Chondrocyte (in vitro differentiated cells): ENCODE data around the gene FAM240A. TPM values are rescaled to one million over a fixed set of nuclear protein-coding genes. Genes with fewer than 3 reads are reported as not detected.
"Not testable (repeated sequence)": the region's sequence is repeated elsewhere in the genome, so short reads cannot be mapped to it uniquely, and the experiment has no call there.

Experiments used
- DNase-seq: peaks from one replicate; pipeline ENCODE4 v3.0.0; 2021; ENCODE audit warnings: mixed read lengths, low spot score
- H3K27ac Mint-ChIP-seq: one replicate; pipeline ENCODE4 v1.8.0; 2021; ENCODE audit warnings: mild to moderate bottlenecking, moderate library complexity, mixed read lengths; ENCODE audit not compliant: unreplicated experiment
- H3K27me3 Mint-ChIP-seq: 2 replicates; pipeline ENCODE4 v1.8.0; 2021; ENCODE audit warnings: low read depth, mixed read lengths
- H3K36me3 Mint-ChIP-seq: 2 replicates; pipeline ENCODE4 v1.8.0; 2021; ENCODE audit warnings: low read depth, mixed read lengths
- H3K4me1 Mint-ChIP-seq: 2 replicates; pipeline ENCODE4 v1.8.0; 2021; ENCODE audit warnings: low read depth, mild to moderate bottlenecking, mixed read lengths
- H3K4me3 Mint-ChIP-seq: one replicate; pipeline ENCODE4 v1.8.0; 2021; ENCODE audit warnings: mild to moderate bottlenecking, moderate library complexity, mixed read lengths; ENCODE audit not compliant: unreplicated experiment
- H3K9me3 Mint-ChIP-seq: 2 replicates; pipeline ENCODE4 v1.8.0; 2021; ENCODE audit warnings: low read depth, mixed read lengths
- CTCF ChIP-seq: fragments of 200-600 bp; sonication (generic); IDR thresholded peaks from 2 replicates; pipeline ENCODE4 v1.5.0; 2021; ENCODE audit warnings: antibody characterized with exemption, mild to moderate bottlenecking, moderate library complexity
- total RNA-seq: library from RNA; stranded (reverse); gene quantifications from 3 replicates; pipeline ENCODE4 v1.2.1, GENCODE V29; 2021

The FAM240A gene
- total RNA-seq, 1 donor from 2014 or later, result not detected

- Mint-ChIP-seq H3K4me3 (no peak overlapping the region), H3K27me3 (peaks cover 62% of the 10 kb centered on the region), H3K36me3 (peaks cover 3% of the 10 kb centered on the region), H3K4me1 (peaks cover 2% of the 10 kb centered on the region), H3K27ac (no peak overlapping the region), H3K9me3 (no peaks in the 10 kb centered on the region)
- no peak for TF ChIP-seq CTCF
- DNase-seq, result no peak
Measured at GRCh38 chr3:46576386-46576785, 35.9 kb upstream of the FAM240A start.

- peaks cover 3% of the 10 kb centered on the region for H3K36me3 Mint-ChIP-seq
- H3K27me3 Mint-ChIP-seq, result peaks cover 66% of the 10 kb centered on the region
- no peak for DNase-seq
- H3K4me1 Mint-ChIP-seq, result peaks cover 2% of the 10 kb centered on the region
- no peak overlapping the region for H3K27ac Mint-ChIP-seq
- H3K4me3 Mint-ChIP-seq, result no peak overlapping the region
- no peak for TF ChIP-seq CTCF
- no peaks in the 10 kb centered on the region for H3K9me3 Mint-ChIP-seq
Measured at GRCh38 chr3:46576879-46577278, 35.4 kb upstream of the FAM240A start.

DNA sequence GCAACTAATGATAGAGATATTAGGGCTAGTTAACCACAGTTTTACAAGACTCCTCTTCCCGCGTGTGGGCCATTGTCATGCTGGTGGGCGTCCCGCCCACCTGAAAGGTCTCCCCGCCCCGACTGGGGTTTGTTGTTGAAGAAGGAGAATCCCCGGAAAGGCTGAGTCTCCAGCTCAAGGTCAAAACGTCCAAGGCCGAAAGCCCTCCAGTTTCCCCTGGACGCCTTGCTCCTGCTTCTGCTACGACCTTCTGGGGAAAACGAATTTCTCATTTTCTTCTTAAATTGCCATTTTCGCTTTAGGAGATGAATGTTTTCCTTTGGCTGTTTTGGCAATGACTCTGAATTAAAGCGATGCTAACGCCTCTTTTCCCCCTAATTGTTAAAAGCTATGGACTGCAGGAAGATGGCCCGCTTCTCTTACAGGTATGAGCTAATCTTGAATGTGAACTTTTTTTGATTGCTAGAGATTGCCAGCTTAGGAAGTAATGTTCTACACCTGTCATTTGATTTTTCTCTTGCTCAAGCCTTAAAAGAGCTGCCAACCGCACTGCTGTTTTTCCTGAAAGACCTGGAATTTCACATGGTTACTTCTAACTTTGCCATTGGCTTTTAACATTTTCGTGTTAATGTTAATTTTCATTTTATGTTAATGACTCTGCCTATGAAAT, 34.6 kb upstream of the FAM240A start:
- H3K27ac Mint-ChIP-seq, H3K4me1 Mint-ChIP-seq, H3K9me3 Mint-ChIP-seq, H3K36me3 Mint-ChIP-seq, H3K4me3 Mint-ChIP-seq, DNase-seq: not testable (repeated sequence)
- H3K27me3 Mint-ChIP-seq, result peaks cover 72% of the 10 kb centered on the region

DNA sequence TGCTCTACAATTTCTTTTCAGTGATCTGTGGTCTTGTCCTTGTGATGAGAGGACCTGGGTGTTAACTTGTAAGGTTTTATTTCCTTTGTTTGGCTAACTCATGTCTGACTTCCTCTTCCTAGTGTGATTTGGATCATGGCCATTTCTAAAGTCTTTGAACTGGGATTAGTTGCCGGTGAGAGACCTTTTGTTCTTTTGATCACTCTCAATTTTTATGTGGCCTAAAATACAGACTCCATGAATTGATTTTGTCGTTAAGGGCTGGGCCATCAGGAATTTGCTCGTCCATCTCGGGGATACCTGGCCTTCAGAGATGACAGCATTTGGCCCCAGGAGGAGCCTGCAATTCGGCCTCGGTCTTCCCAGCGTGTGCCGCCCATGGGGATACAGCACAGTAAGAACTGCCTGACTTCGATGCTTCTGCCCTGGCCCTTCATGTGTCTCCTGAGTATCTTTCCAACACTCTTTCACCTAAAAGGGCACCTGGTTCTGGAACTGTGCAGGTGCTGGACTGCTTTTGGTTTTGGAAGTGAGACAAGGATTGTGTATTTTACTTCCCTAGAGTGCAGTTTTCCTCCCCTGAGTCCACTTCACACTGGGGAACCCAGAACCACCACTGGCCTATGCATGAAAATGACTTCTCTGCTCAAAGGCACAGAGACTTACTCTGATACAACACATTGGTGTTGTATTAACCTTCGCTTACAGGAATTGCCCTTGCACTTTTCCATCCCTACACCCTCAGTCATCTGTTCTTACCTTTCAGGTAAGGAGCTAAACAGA, 33.2 kb upstream of the FAM240A start:
- H3K36me3 Mint-ChIP-seq, result peaks cover 3% of the 10 kb centered on the region
- H3K27me3 Mint-ChIP-seq, result peaks cover 63% of the 10 kb centered on the region
- no peaks in the 10 kb centered on the region for H3K9me3 Mint-ChIP-seq
- H3K4me1 Mint-ChIP-seq, result peaks cover 2% of the 10 kb centered on the region
- no peak for TF ChIP-seq CTCF
- no peak overlapping the region for H3K27ac Mint-ChIP-seq
- no peak for DNase-seq
- no peak overlapping the region for H3K4me3 Mint-ChIP-seq

DNA sequence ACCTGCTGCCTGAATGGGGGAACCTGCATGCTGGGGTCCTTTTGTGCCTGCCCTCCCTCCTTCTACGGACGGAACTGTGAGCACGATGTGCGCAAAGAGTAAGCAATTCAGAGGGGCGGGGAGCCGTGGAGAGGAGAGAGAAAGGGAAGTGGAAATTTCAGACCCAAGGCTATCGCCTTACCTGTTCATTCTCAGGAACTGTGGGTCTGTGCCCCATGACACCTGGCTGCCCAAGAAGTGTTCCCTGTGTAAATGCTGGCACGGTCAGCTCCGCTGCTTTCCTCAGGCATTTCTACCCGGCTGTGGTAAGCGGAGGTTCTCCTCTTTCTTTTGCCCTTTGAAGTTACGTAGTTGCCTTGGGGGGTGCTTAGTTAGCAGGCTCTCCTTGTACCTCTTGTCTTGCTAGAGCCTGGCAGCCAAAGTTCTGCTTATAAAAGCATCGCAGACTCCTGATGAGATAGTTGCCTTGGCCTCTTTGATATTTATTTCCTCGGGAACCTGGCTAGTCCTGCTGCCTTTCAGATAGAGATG, 32.5 kb upstream of the FAM240A start:
- H3K27ac Mint-ChIP-seq, result no peak overlapping the region

More for the DNA sequence above, 32.5 kb upstream of the FAM240A start:
- Mint-ChIP-seq H3K36me3 (peaks cover 3% of the 10 kb centered on the region), H3K4me1 (peaks cover 2% of the 10 kb centered on the region), H3K4me3 (no peak overlapping the region), H3K27me3 (peaks cover 58% of the 10 kb centered on the region), H3K9me3 (no peaks in the 10 kb centered on the region)
- no peak for DNase-seq
- no peak for TF ChIP-seq CTCF
